HL-60/S4 treated with phorbol 12-myristate 13-acetate at 8.2 ng/mL for 4 days and 3 days (cell line): ENCODE measurements around the gene TGM6.

Experiments used
- in situ Hi-C: fragments of 300-500 bp; cut with MboI; formaldehyde crosslinking; loops from 2 replicates; pipeline ENCODE4 v1.15.0; 2022; ENCODE audit warnings: low sequenced_read_pairs

The TGM6 gene

GRCh38 chr20:2449386-2449785, 68.7 kb downstream of the TGM6 start:
- in situ Hi-C loops, result loop anchor here (25.0 kb wide), 1 partner anchor 237 kb away; no protein-coding TSS in a partner anchor

- in situ Hi-C loops, result loop anchor here (25.0 kb wide), 1 partner anchor 689 kb away; no protein-coding TSS in a partner anchor
These were observed 70.7 kb downstream of the TGM6 start for GRCh38 chr20:2451422-2451821.

GRCh38 chr20:2451939-2452732, 71.4 kb downstream of the TGM6 start:
- in situ Hi-C loops, result loop anchor here (25.0 kb wide), 1 partner anchor 690 kb away; no protein-coding TSS in a partner anchor

GRCh38 chr20:2453792-2454191, 73.1 kb downstream of the TGM6 start:
- in situ Hi-C loops, result loop anchor here (25.0 kb wide), 1 partner anchor 691 kb away; no protein-coding TSS in a partner anchor

- in situ Hi-C loops, result loop anchor here (25.0 kb wide), 1 partner anchor 694 kb away; no protein-coding TSS in a partner anchor
These were observed 75.2 kb downstream of the TGM6 start for GRCh38 chr20:2455771-2456497.

GRCh38 chr20:2458919-2459499, 78.3 kb downstream of the TGM6 start:
- in situ Hi-C loops, result loop anchor here (25.0 kb wide), 1 partner anchor 697 kb away; no protein-coding TSS in a partner anchor

GRCh38 chr20:2459981-2460751, 79.5 kb downstream of the TGM6 start:
- in situ Hi-C loops, result loop anchor here (25.0 kb wide), 1 partner anchor 698 kb away; no protein-coding TSS in a partner anchor

GRCh38 chr20:2460752-2461424, 80.2 kb downstream of the TGM6 start:
- in situ Hi-C loops, result loop anchor here (25.0 kb wide), 1 partner anchor 699 kb away; no protein-coding TSS in a partner anchor

- in situ Hi-C loops, result loop anchor here (25.0 kb wide), 1 partner anchor 700 kb away; no protein-coding TSS in a partner anchor
These were observed 81.8 kb downstream of the TGM6 start for GRCh38 chr20:2462484-2462883.

- in situ Hi-C loops, result loop anchor here (25.0 kb wide), 1 partner anchor 701 kb away; no protein-coding TSS in a partner anchor
These were observed 83.1 kb downstream of the TGM6 start for GRCh38 chr20:2463616-2464365.

GRCh38 chr20:2465100-2465499, 84.4 kb downstream of the TGM6 start:
- in situ Hi-C loops, result loop anchor here (25.0 kb wide), 1 partner anchor 703 kb away; no protein-coding TSS in a partner anchor

- in situ Hi-C loops, result loop anchor here (25.0 kb wide), 1 partner anchor 705 kb away; no protein-coding TSS in a partner anchor
These were observed 86.7 kb downstream of the TGM6 start for GRCh38 chr20:2467412-2467811.

- in situ Hi-C loops, result loop anchor here (25.0 kb wide), 1 partner anchor 706 kb away; no protein-coding TSS in a partner anchor
These were observed 88.1 kb downstream of the TGM6 start for GRCh38 chr20:2468581-2469407.

GRCh38 chr20:2469991-2470422, 89.3 kb downstream of the TGM6 start:
- in situ Hi-C loops, result loop anchor here (25.0 kb wide), 1 partner anchor 708 kb away; no protein-coding TSS in a partner anchor

- in situ Hi-C loops, result loop anchor here (25.0 kb wide), 1 partner anchor 708 kb away; no protein-coding TSS in a partner anchor
These were observed 89.9 kb downstream of the TGM6 start, which contains the start of gene SNRPB for GRCh38 chr20:2470423-2471193. Gene SNRPB, minus strand, starts transcription at chr20:2470789. Its CDS starts 99 bp downstream, at chr20:2470690.

GRCh38 chr20:2473516-2473915, 92.8 kb downstream of the TGM6 start:
- in situ Hi-C loops, result loop anchor here (25.0 kb wide), 1 partner anchor 711 kb away; no protein-coding TSS in a partner anchor
